Aorta (tissue), 5 donors: Measurements from ENCODE around the gene SERPINE2. TPM values are rescaled to one million over a fixed set of nuclear protein-coding genes. Genes with fewer than 3 reads are reported as not detected.

Experiments
- ATAC-seq: fragments of 200-7000 bp; cut with Tn5 transposase; one replicate; pipeline ENCODE4 v1.9.1; 2022; ENCODE audit warnings: moderate library complexity; ENCODE audit not compliant: low FRiP score
- DNase-seq, 2 donors: peaks; one replicate each; pipeline ENCODE4 v3.0.0-alpha.2; 2020
- H3K27ac ChIP-seq, 2 donors: one replicate each; pipeline ENCODE4 v1.5.1; 2013; ENCODE audit warnings: low read length in 2 of 2, mild to moderate bottlenecking in 2 of 2, moderate library complexity in 2 of 2, control low read depth in 1 of 2, inconsistent platforms in 1 of 2, low read depth in 1 of 2
- H3K27me3 ChIP-seq, 2 donors: one replicate each; pipeline ENCODE4 v1.6.1; 2013; ENCODE audit warnings: control low read depth in 1 of 2, low read length in 1 of 2, mild to moderate bottlenecking in 1 of 2, moderate library complexity in 1 of 2; ENCODE audit not compliant: insufficient read depth in 2 of 2, control insufficient read depth in 1 of 2
- H3K36me3 ChIP-seq, 2 donors: one replicate each; pipeline ENCODE4 v1.6.1; 2013; ENCODE audit warnings: control low read depth in 1 of 2, low read length in 1 of 2, mild to moderate bottlenecking in 1 of 2; ENCODE audit not compliant: insufficient read depth in 2 of 2, control insufficient read depth in 1 of 2
- H3K4me1 ChIP-seq, 2 donors: one replicate each; pipeline ENCODE4 v1.6.1; 2013; ENCODE audit warnings: low read length in 2 of 2, control low read depth in 1 of 2, mild to moderate bottlenecking in 1 of 2, moderate library complexity in 1 of 2; ENCODE audit not compliant: insufficient read depth in 2 of 2, control insufficient read depth in 1 of 2
- H3K4me3 ChIP-seq, 2 donors: one replicate each; pipeline ENCODE4 v1.5.1; 2013; ENCODE audit warnings: low read length in 2 of 2, control low read depth in 1 of 2, mild to moderate bottlenecking in 1 of 2
- H3K9me3 ChIP-seq: one replicate; pipeline ENCODE4 v1.6.1; 2013; ENCODE audit warnings: mild to moderate bottlenecking, low read length; ENCODE audit not compliant: control insufficient read depth
- WGBS, 2 donors: extraction: QIAGEN DNeasy Blood & Tissue Kit; methylation state at CpG; one replicate each; pipeline ENCODE4 v1.1.7; 2013; 5-methylcytosine and 5-hydroxymethylcytosine counted together
- intact Hi-C, 2 donors: fragments of 100-400 bp; cut with DNase I; formaldehyde crosslinking; loops; one replicate each; pipeline versions ENCODE4 v1.14.2 to v1.15.0; 2022
- polyA plus RNA-seq, 2 donors: library from polyadenylated mRNA; stranded (reverse); fragments of 200-250 nt; gene quantifications; one replicate each; pipeline ENCODE4 v1.2.3, GENCODE V29; 2013
- total RNA-seq, 2 donors: library from RNA; stranded (reverse); fragmentation: NEBNext Ultra II Directional; extraction: Animal tissue kit (Norgen Biotek cat#: 25700); gene quantifications; one replicate each; pipeline ENCODE4 v1.2.1, GENCODE V29; 2021
- donor health status: healthy with polysubstance abuse.
- donor health status: Bipolar disorder and iron deficiency.
- donor health status: DM: no; HTN: no; CAD: no.
- donor health status: DM: no; HTN: no; CAD: no.
- donor health status: DM: yes; HTN: yes; CAD: no.

SERPINE2 gene
- total and polyA plus RNA-seq, 4 donors: 11.7 to 222 (median 97.5) TPM

- Histone ChIP-seq H3K4me3 (no peak overlapping the region), H3K4me1 (no peaks in the 10 kb centered on the region), H3K9me3 (no peaks in the 10 kb centered on the region), H3K27ac (no peak overlapping the region), H3K27me3 (peaks cover 0 to 3% of the 10 kb centered on the region in 2 donors), H3K36me3 (no peaks in the 10 kb centered on the region)
- intact Hi-C loops: no loop called here
- DNase-seq (no peak), ATAC-seq (no peak)
- WGBS, 2 donors: 88 to 90% methylated on average over 1 of the region's 1 CpG
These were observed 58.7 kb downstream of the SERPINE2 start for GRCh38 chr2:223980397-223980735.

GRCh38 chr2:223979730-223980396, 59.2 kb downstream of the SERPINE2 start:
- ATAC-seq: no peak
- Histone ChIP-seq H3K27me3 (peaks cover 0 to 3% of the 10 kb centered on the region in 2 donors), H3K4me3 (no peak overlapping the region), H3K27ac (no peak overlapping the region), H3K36me3 (no peaks in the 10 kb centered on the region), H3K4me1 (no peaks in the 10 kb centered on the region), H3K9me3 (no peaks in the 10 kb centered on the region)
- no peak for DNase-seq
- 90% methylated on average over 2 of the region's 2 CpGs for WGBS, 2 donors
- intact Hi-C loops: no loop called here

DNA sequence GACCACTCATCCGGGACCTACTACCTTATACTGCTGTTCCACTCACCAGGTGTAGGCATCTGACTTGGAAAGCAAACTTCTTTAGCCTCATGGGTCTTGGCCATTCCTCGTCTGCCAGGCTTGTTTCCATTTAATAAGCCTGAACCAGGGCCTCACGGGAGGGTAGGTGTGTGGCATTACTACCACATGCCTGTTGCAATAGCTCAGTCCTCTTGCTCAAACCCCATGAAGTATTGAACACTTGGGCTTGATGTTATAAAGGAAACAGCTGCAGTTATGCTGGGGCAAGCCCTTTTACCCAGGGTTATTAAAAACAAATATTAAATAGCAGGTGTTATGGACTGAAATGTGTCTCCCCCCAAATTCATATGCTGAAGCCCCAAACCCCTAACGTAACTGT, 60.6 kb downstream of the SERPINE2 start:
- ATAC-seq (no peak), DNase-seq (no peak)
- H3K27me3 ChIP-seq: peaks cover 0 to 1% of the 10 kb centered on the region in 2 donors
- WGBS, 2 donors: 89 to 91% methylated on average over 4 of the region's 4 CpGs
- H3K9me3 ChIP-seq: no peaks in the 10 kb centered on the region
- no peaks in the 10 kb centered on the region for H3K4me1 ChIP-seq
- no peaks in the 10 kb centered on the region for H3K36me3 ChIP-seq
- intact Hi-C loops: no loop called here
- no peak overlapping the region for H3K27ac ChIP-seq
- H3K4me3 ChIP-seq: no peak overlapping the region

- no peaks in the 10 kb centered on the region for H3K9me3 ChIP-seq
- intact Hi-C loops: no loop called here
- 61 to 66% methylated on average over 3 of the region's 3 CpGs for WGBS, 2 donors
These were observed 62.4 kb downstream of the SERPINE2 start for GRCh38 chr2:223976635-223977226.

DNA sequence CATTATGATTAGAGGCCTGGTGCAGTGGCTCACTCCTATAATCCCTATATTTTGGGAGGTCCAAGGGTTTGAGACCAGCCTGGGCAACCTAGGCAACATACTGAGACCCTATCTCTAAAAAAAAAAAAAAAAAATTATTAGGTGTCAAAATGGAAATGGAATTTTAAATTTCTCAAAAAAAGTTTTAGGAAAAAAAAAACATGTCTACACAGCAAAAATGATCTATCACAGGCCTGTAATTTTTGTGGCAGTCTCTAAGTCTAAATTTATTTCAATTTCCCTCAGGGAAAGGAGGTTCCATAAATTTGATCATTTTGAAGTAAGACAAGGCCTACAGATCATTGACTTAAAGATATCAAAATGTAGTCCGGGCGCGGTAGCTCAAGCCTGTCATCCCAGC, 65.5 kb downstream of the SERPINE2 start:
- Histone ChIP-seq H3K4me3 (no peak overlapping the region), H3K9me3 (no peaks in the 10 kb centered on the region), H3K4me1 (no peaks in the 10 kb centered on the region), H3K27me3 (peaks cover 0 to 1% of the 10 kb centered on the region in 2 donors), H3K27ac (no peak overlapping the region), H3K36me3 (no peaks in the 10 kb centered on the region)
- DNase-seq (no peak), ATAC-seq (no peak)
- 96 to 97% methylated on average over 3 of the region's 3 CpGs for WGBS, 2 donors
- intact Hi-C loops: loop anchor here in 1 of 2 donors (5.0 kb wide), 1 partner anchor 309 kb away; no protein-coding TSS in a partner anchor

More at GRCh38 chr2:223976635-223977226, 62.4 kb downstream of the SERPINE2 start:
- ATAC-seq (no peak), DNase-seq (no peak)
- Histone ChIP-seq H3K4me1 (no peaks in the 10 kb centered on the region), H3K27me3 (peaks cover 0 to 1% of the 10 kb centered on the region in 2 donors), H3K4me3 (no peak overlapping the region), H3K36me3 (no peaks in the 10 kb centered on the region), H3K27ac (no peak overlapping the region)

GRCh38 chr2:223972656-223973102, 66.4 kb downstream of the SERPINE2 start:
- intact Hi-C loops: loop anchor here in 1 of 2 donors (5.0 kb wide), 1 partner anchor 310 kb away; no protein-coding TSS in a partner anchor
- H3K36me3 ChIP-seq: no peaks in the 10 kb centered on the region
- no peak overlapping the region for H3K27ac ChIP-seq
- no peaks in the 10 kb centered on the region for H3K9me3 ChIP-seq
- H3K27me3 ChIP-seq: peaks cover 0 to 1% of the 10 kb centered on the region in 2 donors
- H3K4me1 ChIP-seq: no peaks in the 10 kb centered on the region
- no peak overlapping the region for H3K4me3 ChIP-seq
- ATAC-seq: no peak
- DNase-seq: no peak
- WGBS, 2 donors: 81 to 84% methylated on average over 7 of the region's 7 CpGs

- intact Hi-C loops: loop anchor here (2.0 to 5.0 kb wide), 2 partner anchors 311 to 313 kb away; no protein-coding TSS in a partner anchor
- H3K27me3 ChIP-seq: no peaks in the 10 kb centered on the region
- DNase-seq (no peak), ATAC-seq (no peak)
- H3K27ac ChIP-seq: no peak overlapping the region
- 89 to 90% methylated on average over 5 of the region's 5 CpGs for WGBS, 2 donors
- no peaks in the 10 kb centered on the region for H3K9me3 ChIP-seq
- peaks cover 0 to 2% of the 10 kb centered on the region in 2 donors for H3K36me3 ChIP-seq
- no peaks in the 10 kb centered on the region for H3K4me1 ChIP-seq
- H3K4me3 ChIP-seq: no peak overlapping the region
These were observed 67.4 kb downstream of the SERPINE2 start for GRCh38 chr2:223971731-223972130.

DNA sequence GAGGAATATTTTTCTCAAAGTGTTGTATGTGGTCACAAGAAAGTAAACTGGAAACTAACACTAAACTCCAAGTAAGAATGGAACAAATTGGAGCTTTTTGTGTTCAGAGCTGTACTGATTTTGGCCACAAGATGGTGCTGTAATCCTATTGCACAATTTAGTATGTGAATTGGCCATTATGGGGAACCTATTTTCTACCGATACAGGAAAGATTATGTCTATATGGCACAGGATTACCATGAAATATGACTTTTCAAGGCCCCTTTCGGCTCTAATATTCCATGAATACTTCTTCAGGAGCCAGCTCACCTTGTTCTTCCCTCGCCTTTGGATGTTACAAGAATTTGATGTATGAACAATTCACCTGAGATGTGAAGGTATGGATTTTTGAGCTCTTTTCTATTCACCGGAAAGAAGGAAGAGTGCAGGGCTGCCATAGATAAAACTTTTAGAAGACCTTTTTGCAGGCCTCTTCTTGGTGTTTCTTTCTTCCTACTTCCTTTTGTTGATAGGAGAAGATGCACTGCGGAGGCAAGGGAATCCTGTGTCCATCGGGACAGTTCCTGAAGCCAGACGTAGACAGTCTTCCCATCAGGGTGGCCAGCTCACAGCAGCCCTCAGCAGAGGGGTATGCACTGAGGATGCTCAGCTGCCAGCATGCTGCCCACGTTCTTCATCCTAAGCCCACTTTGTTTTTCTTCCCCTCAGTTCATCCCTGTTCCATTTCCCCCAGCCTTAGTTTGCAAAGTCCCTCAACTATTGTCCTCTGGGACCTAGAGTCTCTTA, 68.5 kb downstream of the SERPINE2 start:
- intact Hi-C loops: loop anchor here (2.0 to 5.0 kb wide), 2 partner anchors 312 to 314 kb away; no protein-coding TSS in a partner anchor
- WGBS, 2 donors: 58 to 65% methylated on average over 8 of the region's 8 CpGs
- peak; percentile 67 for ATAC-seq

More for the DNA sequence above, 68.5 kb downstream of the SERPINE2 start:
- H3K4me1 ChIP-seq: no peaks in the 10 kb centered on the region
- H3K4me3 ChIP-seq: no peak overlapping the region
- no peaks in the 10 kb centered on the region for H3K27me3 ChIP-seq
- no peak overlapping the region for H3K27ac ChIP-seq
- no peaks in the 10 kb centered on the region for H3K9me3 ChIP-seq
- peaks cover 0 to 4% of the 10 kb centered on the region in 2 donors for H3K36me3 ChIP-seq
- no peak for DNase-seq
